ENCODE measurements around the gene WDR74.

The WDR74 gene

GRCh38 chr11:62796281-62796680 lies 43.1 kb downstream of the WDR74 start:
- H3K79me2 ChIP-seq: peaks cover 2% of the 10 kb centered on the region
- H3K4me2 ChIP-seq (ENCODE audit: low read length): no peak overlapping the region
- no peaks in the 10 kb centered on the region for H3K9me3 ChIP-seq (ENCODE audit: control insufficient read depth, low read length)
- H3K27me3 ChIP-seq (ENCODE audit: control insufficient read depth, insufficient read depth, low read length): no peaks in the 10 kb centered on the region
- H2AFZ ChIP-seq: no peak overlapping the region
- H3K27ac ChIP-seq: no peak overlapping the region
- H3K4me1 ChIP-seq: peaks cover 2% of the 10 kb centered on the region
- no peak overlapping the region for H3K9ac ChIP-seq
- no peaks in the 10 kb centered on the region for H3K36me3 ChIP-seq (ENCODE audit: control insufficient read depth, insufficient read depth, low read length)
- no peak for TF ChIP-seq CTCF (IDR thresholded peaks at IDR 0.05)
- H3K4me3 ChIP-seq (ENCODE audit: low read depth, low read length): no peak overlapping the region

GRCh38 chr11:62794201-62794775 lies 45.1 kb downstream of the WDR74 start:
- no peaks in the 10 kb centered on the region for H3K27me3 ChIP-seq (ENCODE audit: control insufficient read depth, insufficient read depth, low read length)
- H2AFZ ChIP-seq: no peak overlapping the region
- no peaks in the 10 kb centered on the region for H3K36me3 ChIP-seq (ENCODE audit: control insufficient read depth, insufficient read depth, low read length)
- H3K4me3 ChIP-seq (ENCODE audit: low read depth, low read length): no peak overlapping the region
- no peaks in the 10 kb centered on the region for H3K9me3 ChIP-seq (ENCODE audit: control insufficient read depth, low read length)
- H3K4me2 ChIP-seq (ENCODE audit: low read length): no peak overlapping the region
- H3K9ac ChIP-seq: no peak overlapping the region
- H3K27ac ChIP-seq: no peak overlapping the region
- peaks cover 2% of the 10 kb centered on the region for H3K79me2 ChIP-seq
- no peak for TF ChIP-seq CTCF (IDR thresholded peaks at IDR 0.05)
- peaks cover 2% of the 10 kb centered on the region for H3K4me1 ChIP-seq

GRCh38 chr11:62792202-62792575 lies 47.2 kb downstream of the WDR74 start:
- no peak overlapping the region for H3K9ac ChIP-seq
- peak overlapping the region; percentile 77 for H2AFZ ChIP-seq
- peak overlapping the region; percentile 75 for H3K4me2 ChIP-seq (ENCODE audit: low read length)
- H3K27ac ChIP-seq: peak overlapping the region; percentile 26
- H3K27me3 ChIP-seq (ENCODE audit: control insufficient read depth, insufficient read depth, low read length): no peaks in the 10 kb centered on the region
- peak overlapping the region; percentile 74 for H3K4me3 ChIP-seq (ENCODE audit: low read depth, low read length)
- H3K36me3 ChIP-seq (ENCODE audit: control insufficient read depth, insufficient read depth, low read length): no peaks in the 10 kb centered on the region
- H3K9me3 ChIP-seq (ENCODE audit: control insufficient read depth, low read length): no peaks in the 10 kb centered on the region
- peaks cover 2% of the 10 kb centered on the region for H3K4me1 ChIP-seq
- TF ChIP-seq CTCF (IDR thresholded peaks at IDR 0.05): no peak
- H3K79me2 ChIP-seq: peaks cover 2% of the 10 kb centered on the region

- H3K4me1 ChIP-seq: peaks cover 2% of the 10 kb centered on the region
These were observed 47.7 kb downstream of the WDR74 start, which contains the start of gene TMEM223 for GRCh38 chr11:62791501-62792201. Gene TMEM223, minus strand, starts transcription at chr11:62792006. Its CDS starts 12 bp downstream, at chr11:62791994.

More at GRCh38 chr11:62791501-62792201, 47.7 kb downstream of the WDR74 start, which contains the start of gene TMEM223:
- Histone ChIP-seq H3K4me3 (ENCODE audit: low read depth, low read length) (peak within 1 kb of the TSS; percentile 74), H2AFZ (peak within 1 kb of the TSS; percentile 77), H3K9ac (no peak within 1 kb of the TSS), H3K9me3 (ENCODE audit: control insufficient read depth, low read length) (no peaks in the 10 kb centered on the region), H3K27ac (peak within 1 kb of the TSS; percentile 26), H3K36me3 (ENCODE audit: control insufficient read depth, insufficient read depth, low read length) (no peaks in the 10 kb centered on the region), H3K79me2 (peaks cover 2% of the 10 kb centered on the region), H3K4me2 (ENCODE audit: low read length) (peak within 1 kb of the TSS; percentile 75), H3K27me3 (ENCODE audit: control insufficient read depth, insufficient read depth, low read length) (no peaks in the 10 kb centered on the region)
- peak; percentile 21 for TF ChIP-seq CTCF (IDR thresholded peaks at IDR 0.05)
